A549 (cell line): ENCODE measurements around the gene CPTP. TPM values are rescaled to one million over a fixed set of nuclear protein-coding genes. Genes with fewer than 3 reads are reported as not detected.

Experiments
- ATAC-seq, 2 experiments: fragments of 200-7000 bp in 1 of 2; fragments of >200 bp in 1 of 2; cut with Nextera tagmentation in 1 of 2; cut with Tn5 transposase in 1 of 2; 3 replicates each; pipeline versions ENCODE4 v1.8.0 to v1.9.1; 2018 to 2020; ENCODE audit warnings: mild to moderate bottlenecking in 1 of 2, moderate library complexity in 1 of 2
- CTCF ChIA-PET: fragments of 300-600 bp; sonication (Branson Sonifier 250); formaldehyde crosslinking; extraction: SDS; loops from one replicate; lab custom pipeline; 2021; ENCODE audit warnings: antibody characterized with exemption, inconsistent platforms; lab: Yijun Ruan, JAX
- POLR2A ChIA-PET: fragments of 350-600 bp; formaldehyde crosslinking; extraction: SDS; loops from one replicate; lab custom pipeline; 2021; ENCODE audit warnings: antibody characterized with exemption, inconsistent platforms; lab: Yijun Ruan, JAX
- DNase-seq, 2 experiments: peaks; one replicate each; pipeline versions ENCODE4 v3.0.0 to v3.0.0-alpha.2; 2011 to 2016; ENCODE audit warnings: low read depth in 1 of 2, low spot score in 1 of 2
- FAIRE-seq: peaks from 2 replicates; lab custom pipeline; 2011; peaks lifted over from hg19 to GRCh38; lab: Jason Lieb, UNC
- H3K27ac ChIP-seq, 2 experiments: fragments of >200 bp; sonication (Bioruptor Twin); formaldehyde crosslinking; 3 replicates each; pipeline ENCODE4 v1.5.1; 2016 to 2017
- H3K4me1 ChIP-seq: fragments of >200 bp; sonication (Bioruptor Twin); formaldehyde crosslinking; 3 replicates; pipeline ENCODE4 v1.6.1; 2016
- H3K4me2 ChIP-seq: fragments of >200 bp; sonication (Bioruptor Twin); formaldehyde crosslinking; 3 replicates; pipeline ENCODE4 v1.6.1; 2016
- H3K4me3 ChIP-seq: fragments of >200 bp; sonication (Bioruptor Twin); formaldehyde crosslinking; 3 replicates; pipeline ENCODE4 v1.5.1; 2016
- H3K9me3 ChIP-seq: fragments of >200 bp; sonication (Bioruptor Twin); formaldehyde crosslinking; 3 replicates; pipeline ENCODE4 v1.6.1; 2016
- CBX8 ChIP-seq: fragments of 200-600 bp; sonication (generic); IDR thresholded peaks from 2 replicates; pipeline ENCODE4 v1.6.1; 2016
- CEBPB ChIP-seq, 2 experiments: fragments of >200 bp in 1 of 2; sonication (Bioruptor Twin) in 1 of 2; formaldehyde crosslinking in 1 of 2; IDR thresholded peaks; 2 replicates each; pipeline ENCODE4 v1.6.1; 2012 to 2016
- CHD4 ChIP-seq: fragments of 200-600 bp; sonication (generic); IDR thresholded peaks from 2 replicates; pipeline ENCODE4 v1.6.1; 2016; ENCODE audit warnings: antibody characterized with exemption, mild to moderate bottlenecking, borderline replicate concordance
- EHF ChIP-seq: fragments of 250-450 bp; sonication (Bioruptor Pico); IDR thresholded peaks from 2 replicates; pipeline ENCODE4 v1.5.0; 2020; ENCODE audit warnings: mild to moderate bottlenecking
- EHMT2 ChIP-seq: fragments of 200-600 bp; sonication (generic); IDR thresholded peaks from 2 replicates; pipeline ENCODE4 v1.6.1; 2016; ENCODE audit warnings: antibody characterized with exemption, low read depth, mild to moderate bottlenecking, moderate library complexity
- ELK1 ChIP-seq: fragments of 150-350 bp; IDR thresholded peaks from 2 replicates; pipeline ENCODE4 v1.6.1; 2014; ENCODE audit warnings: low read depth, mild to moderate bottlenecking, low read length
- HOXA7 ChIP-seq: fragments of 250-450 bp; sonication (Bioruptor Pico); IDR thresholded peaks from 2 replicates; pipeline ENCODE4 v1.5.0; 2020; ENCODE audit warnings: mild to moderate bottlenecking, moderate library complexity
- HOXB13 ChIP-seq: fragments of 250-450 bp; sonication (Bioruptor Pico); IDR thresholded peaks from 2 replicates; pipeline ENCODE4 v1.5.0; 2020; ENCODE audit warnings: low read depth, mild to moderate bottlenecking, moderate library complexity
- JUN ChIP-seq, 2 experiments: fragments of >200 bp; sonication (Bioruptor Twin); formaldehyde crosslinking; IDR thresholded peaks; 2 replicates in 1 of 2; 3 replicates in 1 of 2; pipeline ENCODE4 v1.6.1; 2016 to 2017
- KDM1A ChIP-seq: fragments of 200-600 bp; sonication (generic); IDR thresholded peaks from 2 replicates; pipeline ENCODE4 v1.6.1; 2016; ENCODE audit warnings: low read depth, mild to moderate bottlenecking
- KDM5A ChIP-seq: fragments of 200-600 bp; sonication (generic); IDR thresholded peaks from 2 replicates; pipeline ENCODE4 v1.6.1; 2016; ENCODE audit warnings: antibody characterized with exemption, mild to moderate bottlenecking
- NR3C1 ChIP-seq: fragments of >200 bp; sonication (Bioruptor Twin); formaldehyde crosslinking; IDR thresholded peaks from 3 replicates; pipeline ENCODE4 v1.6.1; 2017
- POLR2AphosphoS2 ChIP-seq: conservative IDR thresholded peaks from 2 replicates; pipeline ENCODE4 v1.6.1; 2012; ENCODE audit warnings: low read length, improper control_type of control experiment, inconsistent platforms
- RARB ChIP-seq: fragments of 250-450 bp; sonication (Bioruptor Pico); IDR thresholded peaks from 2 replicates; pipeline ENCODE4 v1.8.0; 2021; ENCODE audit warnings: mild to moderate bottlenecking, moderate library complexity
- RCOR1 ChIP-seq: fragments of 150-350 bp; IDR thresholded peaks from 2 replicates; pipeline ENCODE4 v1.6.1; 2014; ENCODE audit warnings: antibody characterized with exemption, low read length, low read depth
- REST ChIP-seq: fragments of 200-600 bp; sonication (generic); IDR thresholded peaks from 2 replicates; pipeline ENCODE4 v1.6.1; 2016; ENCODE audit warnings: antibody characterized with exemption, mild to moderate bottlenecking, moderate library complexity
- RFX5 ChIP-seq: fragments of 450-650 bp; IDR thresholded peaks from 2 replicates; pipeline ENCODE4 v1.7.1; 2014; ENCODE audit warnings: antibody characterized with exemption, mild to moderate bottlenecking, moderate library complexity
- SREBF2 ChIP-seq: fragments of 450-650 bp; IDR thresholded peaks from 2 replicates; pipeline ENCODE4 v1.6.1; 2014; ENCODE audit warnings: mild to moderate bottlenecking, moderate library complexity
- TFCP2L1 ChIP-seq: fragments of 250-450 bp; sonication (Bioruptor Pico); IDR thresholded peaks from 2 replicates; pipeline ENCODE4 v1.5.0; 2021; ENCODE audit warnings: mild to moderate bottlenecking
- ZC3H11A ChIP-seq: fragments of 450-650 bp; IDR thresholded peaks from 2 replicates; pipeline ENCODE4 v1.6.1; 2014; ENCODE audit warnings: antibody characterized with exemption, mild to moderate bottlenecking
- WGBS: methylation state at CpG from one replicate; pipeline ENCODE4 v1.1.6; 2017; ENCODE audit errors: missing lambda C conversion rate; 5-methylcytosine and 5-hydroxymethylcytosine counted together
- polyA plus RNA-seq, 4 experiments: library from polyadenylated mRNA; depleted of rRNA in 3 of 4; stranded (reverse); fragments of >200 nt; fragmentation: RNase III in 1 of 4; extraction: RNeasy Plus Mini Kit Qiagen cat#74134 plus additional on column Dnase treatment in 1 of 4; gene quantifications; 2 replicates in 3 of 4; 3 replicates in 1 of 4; pipeline ENCODE4 v1.2.3, GENCODE V29; 2011 to 2017
- TF ChIP-seq, protein P1 (sequence below): IDR thresholded peaks from 2 replicates; pipeline ENCODE4 v1.6.1; 2012

The CPTP gene
- polyA plus RNA-seq, 2 of the 4 experiments (the other 2 are of a cell fraction): 4.3 to 11.9 TPM

DNA sequence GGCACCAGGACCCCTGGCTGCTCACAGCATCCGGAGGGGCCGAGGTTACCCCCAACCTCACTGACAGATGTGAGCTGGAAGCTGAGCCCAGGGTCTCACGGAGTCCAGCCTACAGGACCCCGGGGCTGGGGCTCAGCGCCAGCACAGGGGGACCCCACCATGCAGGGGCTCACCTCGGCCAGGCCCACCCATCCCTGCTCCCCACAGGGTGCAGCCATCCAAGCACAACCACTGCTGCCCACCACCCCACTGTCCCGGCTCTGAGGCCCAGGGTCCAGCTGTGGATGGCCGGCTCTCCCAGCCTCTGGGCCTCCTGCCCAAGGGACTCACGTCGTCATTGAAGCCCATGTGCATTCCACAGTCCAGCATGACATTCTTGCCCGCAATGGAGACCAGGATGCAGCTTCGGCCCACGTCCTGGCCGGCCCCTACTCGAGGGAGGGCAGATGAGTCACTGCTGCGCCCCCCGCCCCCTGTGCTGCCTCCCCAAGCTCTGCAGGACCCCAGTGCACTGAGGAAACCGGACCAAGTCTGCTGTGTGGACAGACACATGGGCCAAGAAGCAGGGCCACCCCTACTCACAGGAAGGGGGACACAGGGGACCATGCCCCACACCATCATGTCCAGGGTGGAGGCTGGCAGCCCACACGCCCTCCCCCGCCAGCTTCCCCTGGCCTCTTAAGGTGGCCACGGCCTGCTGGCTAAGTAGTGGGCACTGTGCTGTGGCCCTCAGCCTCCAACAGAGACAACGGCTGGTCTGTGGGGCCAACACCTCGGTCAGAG is 3.7 kb upstream of the CPTP start:
- Histone ChIP-seq H3K9me3 (no peaks in the 10 kb centered on the region), H3K4me2 (no peak overlapping the region), H3K4me1 (peaks cover 26% of the 10 kb centered on the region), H3K27ac (no peak overlapping the region), H3K4me3 (no peak overlapping the region)
- CTCF ChIA-PET: interaction anchor here (1.0 to 1.4 kb wide), 3 partner anchors 20 to 27 kb away, joined by 3 to 5 read pairs (median 5); no protein-coding TSS in a partner anchor
- FAIRE-seq (no peak), DNase-seq (no peak), ATAC-seq (no peak)
- POLR2A ChIA-PET: no interaction called here
- 72% methylated on average over 11 of the region's 23 CpGs for WGBS
- TF ChIP-seq TFCP2L1 (CRISPR knock-in tag) (no peak), RARB (CRISPR knock-in tag) (no peak), HOXA7 (CRISPR knock-in tag) (no peak), RFX5 (no peak), SREBF2 (no peak), KDM5A (no peak), HOXB13 (no peak), REST (no peak), JUN (IDR thresholded peaks at IDR 0.05) (no peak), RCOR1 (no peak), EHF (CRISPR knock-in tag) (no peak), POLR2AphosphoS2 (no peak), KDM1A (no peak), CHD4 (no peak), ELK1 (no peak), EHMT2 (no peak), NR3C1 (no peak), CEBPB (IDR thresholded peaks at IDR 0.05) (no peak), CBX8 (no peak)
- TF ChIP-seq, protein P1, sequence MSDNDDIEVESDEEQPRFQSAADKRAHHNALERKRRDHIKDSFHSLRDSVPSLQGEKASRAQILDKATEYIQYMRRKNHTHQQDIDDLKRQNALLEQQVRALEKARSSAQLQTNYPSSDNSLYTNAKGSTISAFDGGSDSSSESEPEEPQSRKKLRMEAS: no peak

DNA sequence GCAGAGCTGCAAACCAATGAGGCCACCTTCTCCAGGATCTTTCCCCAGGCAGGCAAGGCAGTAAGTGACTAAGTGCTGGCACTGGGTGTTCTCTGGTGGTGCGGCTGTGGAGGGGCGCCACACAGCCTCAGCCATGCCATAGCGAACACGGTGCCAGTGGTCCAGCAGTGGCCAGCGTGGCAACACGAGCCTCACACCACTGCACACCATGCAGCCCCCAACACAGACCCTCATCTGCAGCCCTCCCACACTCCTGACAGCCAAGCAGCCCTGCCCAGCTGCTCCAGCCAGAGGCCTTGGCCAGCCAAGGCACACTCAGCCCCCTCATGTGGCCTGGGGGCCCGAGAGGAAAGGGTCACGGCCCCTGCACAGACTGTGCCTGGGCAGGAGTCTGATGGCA is 3.1 kb upstream of the CPTP start:
- no peak for TF ChIP-seq ZC3H11A
- TF ChIP-seq KDM5A: no peak
- POLR2A ChIA-PET: no interaction called here

More for the DNA sequence above, 3.1 kb upstream of the CPTP start:
- no peaks in the 10 kb centered on the region for H3K9me3 ChIP-seq
- FAIRE-seq (no peak), DNase-seq (no peak), ATAC-seq (no peak)
- no peak overlapping the region for H3K27ac ChIP-seq
- H3K4me1 ChIP-seq: peaks cover 27% of the 10 kb centered on the region
- no peak overlapping the region for H3K4me2 ChIP-seq
- no peak overlapping the region for H3K4me3 ChIP-seq
- CTCF ChIA-PET: interaction anchor here (1.4 kb wide), 1 partner anchor 27 kb away, joined by 5 read pairs; no protein-coding TSS in a partner anchor
- WGBS: 92% methylated on average over 4 of the region's 8 CpGs
